Measurements from ENCODE around the gene ARFRP1.

The ARFRP1 gene

GRCh38 chr20:63718996-63719395 lies 11.2 kb upstream of the ARFRP1 start:
- Histone ChIP-seq H3K4me1 (ENCODE audit: control insufficient read depth, insufficient read depth, low read length) (no peaks in the 10 kb centered on the region), H3K36me3 (ENCODE audit: control insufficient read depth, insufficient read depth, low read length, severe bottlenecking) (peaks cover 45% of the 10 kb centered on the region), H3K4me3 (ENCODE audit: low read length) (no peak overlapping the region), H3K9ac (ENCODE audit: low read length) (no peak overlapping the region), H3K27me3 (replicated peaks; ENCODE audit: control insufficient read depth, insufficient read depth, low read length) (no peaks in the 10 kb centered on the region), H3K9me3 (ENCODE audit: control insufficient read depth, low read length) (peaks cover 6% of the 10 kb centered on the region)
- DNase-seq (ENCODE audit: low read depth): no peak

GRCh38 chr20:63714858-63715257 lies 7.1 kb upstream of the ARFRP1 start:
- Histone ChIP-seq H3K27me3 (replicated peaks; ENCODE audit: control insufficient read depth, insufficient read depth, low read length) (no peaks in the 10 kb centered on the region), H3K4me1 (ENCODE audit: control insufficient read depth, insufficient read depth, low read length) (no peaks in the 10 kb centered on the region), H3K9ac (ENCODE audit: low read length) (no peak overlapping the region), H3K9me3 (ENCODE audit: control insufficient read depth, low read length) (peaks cover 6% of the 10 kb centered on the region), H3K36me3 (ENCODE audit: control insufficient read depth, insufficient read depth, low read length, severe bottlenecking) (peaks cover 58% of the 10 kb centered on the region), H3K4me3 (ENCODE audit: low read length) (no peak overlapping the region)
- no peak for DNase-seq (ENCODE audit: low read depth)

- no peaks in the 10 kb centered on the region for H3K27me3 ChIP-seq (replicated peaks; ENCODE audit: control insufficient read depth, insufficient read depth, low read length)
- H3K36me3 ChIP-seq (ENCODE audit: control insufficient read depth, insufficient read depth, low read length, severe bottlenecking): peaks cover 48% of the 10 kb centered on the region
- no peaks in the 10 kb centered on the region for H3K9me3 ChIP-seq (ENCODE audit: control insufficient read depth, low read length)
- H3K4me1 ChIP-seq (ENCODE audit: control insufficient read depth, insufficient read depth, low read length): peaks cover 12% of the 10 kb centered on the region
- no peak for DNase-seq (ENCODE audit: low read depth)
- no peak overlapping the region for H3K9ac ChIP-seq (ENCODE audit: low read length)
- no peak overlapping the region for H3K4me3 ChIP-seq (ENCODE audit: low read length)
Measured at GRCh38 chr20:63712191-63712590, 4.4 kb upstream of the ARFRP1 start.

- Histone ChIP-seq H3K27me3 (replicated peaks; ENCODE audit: control insufficient read depth, insufficient read depth, low read length) (no peaks in the 10 kb centered on the region), H3K4me1 (ENCODE audit: control insufficient read depth, insufficient read depth, low read length) (peaks cover 18% of the 10 kb centered on the region), H3K36me3 (ENCODE audit: control insufficient read depth, insufficient read depth, low read length, severe bottlenecking) (peaks cover 44% of the 10 kb centered on the region), H3K9ac (ENCODE audit: low read length) (no peak overlapping the region), H3K9me3 (ENCODE audit: control insufficient read depth, low read length) (no peaks in the 10 kb centered on the region), H3K4me3 (ENCODE audit: low read length) (no peak overlapping the region)
- no peak for DNase-seq (ENCODE audit: low read depth)
Measured at GRCh38 chr20:63711085-63711645, 3.4 kb upstream of the ARFRP1 start.

GRCh38 chr20:63709149-63709527 lies 1.4 kb upstream of the ARFRP1 start:
- H3K36me3 ChIP-seq (ENCODE audit: control insufficient read depth, insufficient read depth, low read length, severe bottlenecking): peaks cover 54% of the 10 kb centered on the region
- H3K9me3 ChIP-seq (ENCODE audit: control insufficient read depth, low read length): no peaks in the 10 kb centered on the region
- no peak for DNase-seq (ENCODE audit: low read depth)
- H3K4me1 ChIP-seq (ENCODE audit: control insufficient read depth, insufficient read depth, low read length): peaks cover 21% of the 10 kb centered on the region
- H3K4me3 ChIP-seq (ENCODE audit: low read length): peak overlapping the region; percentile 91
- peak overlapping the region; percentile 95 for H3K9ac ChIP-seq (ENCODE audit: low read length)
- H3K27me3 ChIP-seq (replicated peaks; ENCODE audit: control insufficient read depth, insufficient read depth, low read length): no peaks in the 10 kb centered on the region

GRCh38 chr20:63708301-63709148 lies 749 bp upstream of the ARFRP1 start:
- Histone ChIP-seq H3K9me3 (ENCODE audit: control insufficient read depth, low read length) (no peaks in the 10 kb centered on the region), H3K9ac (ENCODE audit: low read length) (peak overlapping the region; percentile 95), H3K4me1 (ENCODE audit: control insufficient read depth, insufficient read depth, low read length) (peaks cover 21% of the 10 kb centered on the region), H3K4me3 (ENCODE audit: low read length) (peak overlapping the region; percentile 91), H3K36me3 (ENCODE audit: control insufficient read depth, insufficient read depth, low read length, severe bottlenecking) (peaks cover 57% of the 10 kb centered on the region), H3K27me3 (replicated peaks; ENCODE audit: control insufficient read depth, insufficient read depth, low read length) (no peaks in the 10 kb centered on the region)
- DNase-seq (ENCODE audit: low read depth): peak; percentile 30

- Histone ChIP-seq H3K36me3 (ENCODE audit: control insufficient read depth, insufficient read depth, low read length, severe bottlenecking) (peaks cover 49% of the 10 kb centered on the region), H3K27me3 (replicated peaks; ENCODE audit: control insufficient read depth, insufficient read depth, low read length) (no peaks in the 10 kb centered on the region), H3K9me3 (ENCODE audit: control insufficient read depth, low read length) (no peaks in the 10 kb centered on the region), H3K9ac (ENCODE audit: low read length) (peak overlapping the region; percentile 95), H3K4me3 (ENCODE audit: low read length) (peak overlapping the region; percentile 91), H3K4me1 (ENCODE audit: control insufficient read depth, insufficient read depth, low read length) (peaks cover 21% of the 10 kb centered on the region)
- DNase-seq (ENCODE audit: low read depth): peak; percentile 74
Measured at GRCh38 chr20:63706852-63707557, 771 bp downstream of the ARFRP1 start.

- H3K9ac ChIP-seq (ENCODE audit: low read length): peak overlapping the region; percentile 95
- peaks cover 21% of the 10 kb centered on the region for H3K4me1 ChIP-seq (ENCODE audit: control insufficient read depth, insufficient read depth, low read length)
- peaks cover 40% of the 10 kb centered on the region for H3K36me3 ChIP-seq (ENCODE audit: control insufficient read depth, insufficient read depth, low read length, severe bottlenecking)
- H3K9me3 ChIP-seq (ENCODE audit: control insufficient read depth, low read length): no peaks in the 10 kb centered on the region
- H3K4me3 ChIP-seq (ENCODE audit: low read length): peak overlapping the region; percentile 91
- no peaks in the 10 kb centered on the region for H3K27me3 ChIP-seq (replicated peaks; ENCODE audit: control insufficient read depth, insufficient read depth, low read length)
- DNase-seq (ENCODE audit: low read depth): no peak
Measured at GRCh38 chr20:63706027-63706695, 1.6 kb downstream of the ARFRP1 start.

- DNase-seq (ENCODE audit: low read depth): no peak
- peaks cover 34% of the 10 kb centered on the region for H3K36me3 ChIP-seq (ENCODE audit: control insufficient read depth, insufficient read depth, low read length, severe bottlenecking)
Measured at GRCh38 chr20:63705232-63706026, 2.3 kb downstream of the ARFRP1 start.

GRCh38 chr20:63704749-63705117 lies 3.0 kb downstream of the ARFRP1 start:
- H3K9ac ChIP-seq (ENCODE audit: low read length): no peak overlapping the region
- no peak for DNase-seq (ENCODE audit: low read depth)
- H3K4me3 ChIP-seq (ENCODE audit: low read length): no peak overlapping the region
- H3K9me3 ChIP-seq (ENCODE audit: control insufficient read depth, low read length): no peaks in the 10 kb centered on the region
- peaks cover 24% of the 10 kb centered on the region for H3K4me1 ChIP-seq (ENCODE audit: control insufficient read depth, insufficient read depth, low read length)
- peaks cover 32% of the 10 kb centered on the region for H3K36me3 ChIP-seq (ENCODE audit: control insufficient read depth, insufficient read depth, low read length, severe bottlenecking)
- no peaks in the 10 kb centered on the region for H3K27me3 ChIP-seq (replicated peaks; ENCODE audit: control insufficient read depth, insufficient read depth, low read length)

More at GRCh38 chr20:63705232-63706026, 2.3 kb downstream of the ARFRP1 start:
- Histone ChIP-seq H3K9ac (ENCODE audit: low read length) (peak overlapping the region; percentile 95), H3K27me3 (replicated peaks; ENCODE audit: control insufficient read depth, insufficient read depth, low read length) (no peaks in the 10 kb centered on the region), H3K4me1 (ENCODE audit: control insufficient read depth, insufficient read depth, low read length) (peaks cover 21% of the 10 kb centered on the region), H3K9me3 (ENCODE audit: control insufficient read depth, low read length) (no peaks in the 10 kb centered on the region), H3K4me3 (ENCODE audit: low read length) (no peak overlapping the region)
